ENCODE results near the gene ETS1. TPM values are rescaled to one million over a fixed set of nuclear protein-coding genes. Genes with fewer than 3 reads are reported as not detected.

ETS1 gene, protein sequence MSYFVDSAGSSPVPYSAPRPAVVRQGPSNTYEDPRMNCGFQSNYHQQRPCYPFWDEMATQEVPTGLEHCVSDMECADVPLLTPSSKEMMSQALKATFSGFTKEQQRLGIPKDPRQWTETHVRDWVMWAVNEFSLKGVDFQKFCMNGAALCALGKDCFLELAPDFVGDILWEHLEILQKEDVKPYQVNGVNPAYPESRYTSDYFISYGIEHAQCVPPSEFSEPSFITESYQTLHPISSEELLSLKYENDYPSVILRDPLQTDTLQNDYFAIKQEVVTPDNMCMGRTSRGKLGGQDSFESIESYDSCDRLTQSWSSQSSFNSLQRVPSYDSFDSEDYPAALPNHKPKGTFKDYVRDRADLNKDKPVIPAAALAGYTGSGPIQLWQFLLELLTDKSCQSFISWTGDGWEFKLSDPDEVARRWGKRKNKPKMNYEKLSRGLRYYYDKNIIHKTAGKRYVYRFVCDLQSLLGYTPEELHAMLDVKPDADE
- 28.7 to 40.6 TPM (median 35.4 TPM) in 5 replicates for total RNA-seq (2022; extraction: Qiagen RNA extraction; ENCODE audit: low read depth)

DNA sequence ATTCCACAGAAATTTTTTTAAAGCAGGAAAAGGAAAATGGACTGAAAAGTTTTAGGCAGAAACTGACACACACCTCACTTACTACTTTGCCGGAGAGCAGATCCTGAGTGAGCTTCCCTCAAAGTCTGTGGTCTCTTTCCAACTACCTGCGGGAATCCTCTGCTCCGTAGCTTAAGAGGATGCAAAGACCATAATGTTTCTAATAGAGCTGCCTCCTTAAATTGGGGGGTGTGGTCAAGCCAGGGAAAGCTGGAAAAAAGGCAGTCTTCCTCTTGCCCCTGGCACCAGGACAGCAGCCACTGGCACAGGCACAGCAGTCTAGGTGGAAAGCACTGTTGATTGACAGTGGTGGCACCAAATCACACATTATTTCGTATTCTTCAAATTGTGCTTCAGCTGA is at the start of gene ETS1:
Gene ETS1 (minus strand): TSS at position 144 of the 400 bp plus-strand sequence. CDS start 14,428 bp downstream, outside the sequence.

Other genes with a start within 250 kb of the ETS1 start
- gene FLI1, start 106.5 kb upstream of the ETS1 start, total RNA-seq (2022; extraction: Qiagen RNA extraction; ENCODE audit: low read depth): 0.18 to 0.37 TPM (median 0.28 TPM) in 5 replicates